Measurements from ENCODE around the gene SPINT4.

GRCh38 chr20:45758096-45758495 is 35.9 kb downstream of the SPINT4 start:
- TF ChIP-seq, protein P1, sequence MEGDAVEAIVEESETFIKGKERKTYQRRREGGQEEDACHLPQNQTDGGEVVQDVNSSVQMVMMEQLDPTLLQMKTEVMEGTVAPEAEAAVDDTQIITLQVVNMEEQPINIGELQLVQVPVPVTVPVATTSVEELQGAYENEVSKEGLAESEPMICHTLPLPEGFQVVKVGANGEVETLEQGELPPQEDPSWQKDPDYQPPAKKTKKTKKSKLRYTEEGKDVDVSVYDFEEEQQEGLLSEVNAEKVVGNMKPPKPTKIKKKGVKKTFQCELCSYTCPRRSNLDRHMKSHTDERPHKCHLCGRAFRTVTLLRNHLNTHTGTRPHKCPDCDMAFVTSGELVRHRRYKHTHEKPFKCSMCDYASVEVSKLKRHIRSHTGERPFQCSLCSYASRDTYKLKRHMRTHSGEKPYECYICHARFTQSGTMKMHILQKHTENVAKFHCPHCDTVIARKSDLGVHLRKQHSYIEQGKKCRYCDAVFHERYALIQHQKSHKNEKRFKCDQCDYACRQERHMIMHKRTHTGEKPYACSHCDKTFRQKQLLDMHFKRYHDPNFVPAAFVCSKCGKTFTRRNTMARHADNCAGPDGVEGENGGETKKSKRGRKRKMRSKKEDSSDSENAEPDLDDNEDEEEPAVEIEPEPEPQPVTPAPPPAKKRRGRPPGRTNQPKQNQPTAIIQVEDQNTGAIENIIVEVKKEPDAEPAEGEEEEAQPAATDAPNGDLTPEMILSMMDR (IDR thresholded peaks at IDR 0.05): no peak
- TF ChIP-seq POLR2A (IDR thresholded peaks at IDR 0.05): no peak
